ENCODE measurements around the gene FUS. TPM values are rescaled to one million over a fixed set of nuclear protein-coding genes. Genes with fewer than 3 reads are reported as not detected.
A peak's percentile ranks its signal among the peaks of the same experiment; 100 is the strongest.

Gene FUS
- total and polyA plus RNA-seq, 2 experiments from 2014 or later, result 247 to 528 TPM

GRCh38 chr16:31149332-31149731, 30.6 kb upstream of the FUS start:
- peaks cover 28% of the 10 kb centered on the region for H3K27me3 ChIP-seq (ENCODE audit: insufficient read depth)

More at GRCh38 chr16:31149332-31149731, 30.6 kb upstream of the FUS start:
- Histone ChIP-seq H2AFZ (0 out of 2 replicates have a peak overlapping the region, but pooled peaks have one; percentile 10), H3K27ac (ENCODE audit: low read depth) (no peak overlapping the region), H3K4me3 (no peak overlapping the region; the same call in 1 of the 2 replicates), H3K4me1 (ENCODE audit: insufficient read depth) (peaks cover 14% of the 10 kb centered on the region), H3F3A (replicated peaks; ENCODE audit: low read depth) (0 out of 2 replicates have a peak, but pooled peaks cover 2% of the 10 kb centered on the region), H3K4me2 (peak overlapping the region; percentile 86; the same call in 1 of the 2 replicates), H3K79me2 (replicated peaks; ENCODE audit: insufficient read depth) (no peaks in the 10 kb centered on the region), H3K9me2 (ENCODE audit: insufficient read depth) (no peaks in the 10 kb centered on the region), H3K36me3 (ENCODE audit: insufficient read depth) (no peaks in the 10 kb centered on the region; the same call in 1 of the 2 replicates), H4K20me1 (replicated peaks; ENCODE audit: insufficient read depth) (no peaks in the 10 kb centered on the region)
- H3K9me3 Mint-ChIP-seq, result no peaks in the 10 kb centered on the region; the same call in 2 of the 3 replicates
- H3K4me1 Mint-ChIP-seq, result peaks cover 20% of the 10 kb centered on the region
- ATAC-seq, result no peak
- no peak overlapping the region for H3K4me3 Mint-ChIP-seq
- no peak overlapping the region for H3K27ac Mint-ChIP-seq
- DNase-seq (ENCODE audit: low spot score), result no peak
- H3K27me3 Mint-ChIP-seq (ENCODE audit: insufficient read depth, low read depth, poor library complexity), result peaks cover 26% of the 10 kb centered on the region
- no peaks in the 10 kb centered on the region; the same call in 2 of the 3 replicates for H3K36me3 Mint-ChIP-seq (ENCODE audit: low read depth)
- TF ChIP-seq ETS1 (IDR thresholded peaks at IDR 0.05) (no peak), NANOG (IDR thresholded peaks at IDR 0.05; ENCODE audit: borderline replicate concordance) (no peak), EZH2 (IDR thresholded peaks at IDR 0.05; ENCODE audit: low read depth, unreplicated experiment) (no peak), POLR2AphosphoS5 (IDR thresholded peaks at IDR 0.05; ENCODE audit: low read depth) (no peak), ZNF462 (CRISPR knock-in tag; IDR thresholded peaks at IDR 0.05) (no peak), ZNF114 (CRISPR knock-in tag; IDR thresholded peaks at IDR 0.05) (no peak), ZNF331 (CRISPR knock-in tag; IDR thresholded peaks at IDR 0.05; ENCODE audit: low read depth) (no peak), STAT1 (IDR thresholded peaks at IDR 0.05; ENCODE audit: unreplicated experiment) (no peak)
